H9 (cell line): ENCODE data around the gene AP4M1. TPM values are rescaled to one million over a fixed set of nuclear protein-coding genes. Genes with fewer than 3 reads are reported as not detected.

Experiments used
- DNase-seq: peaks from one replicate; pipeline ENCODE4 v3.0.0-alpha.2; 2017
- H2AFZ ChIP-seq: one replicate; pipeline ENCODE4 v1.6.1; 2013; ENCODE audit warnings: mild to moderate bottlenecking, low read length, control low read depth, moderate library complexity
- H2AK5ac ChIP-seq: 2 replicates; pipeline ENCODE4 v1.6.1; 2013; ENCODE audit warnings: low read length, control low read depth, mixed read lengths; ENCODE audit not compliant: insufficient read length
- H2BK120ac ChIP-seq: one replicate; pipeline ENCODE4 v1.6.1; 2013; ENCODE audit warnings: low read depth, mild to moderate bottlenecking, low read length, control low read depth, inconsistent platforms; ENCODE audit not compliant: poor library complexity, severe bottlenecking
- H2BK12ac ChIP-seq: 2 replicates; pipeline ENCODE4 v1.6.1; 2013; ENCODE audit warnings: low read length, control low read depth, mixed read lengths, low read depth; ENCODE audit not compliant: insufficient read length
- H2BK15ac ChIP-seq: 2 replicates; pipeline ENCODE4 v1.6.1; 2013; ENCODE audit warnings: low read depth, low read length, control low read depth
- H2BK20ac ChIP-seq: one replicate; pipeline ENCODE4 v1.6.1; 2013; ENCODE audit warnings: low read depth, mild to moderate bottlenecking, low read length, control low read depth, inconsistent platforms; ENCODE audit not compliant: poor library complexity, severe bottlenecking
- H2BK5ac ChIP-seq: 2 replicates; pipeline ENCODE4 v1.6.1; 2013; ENCODE audit warnings: low read length, control low read depth, mixed read lengths; ENCODE audit not compliant: insufficient read length
- H3K14ac ChIP-seq: 2 replicates; pipeline ENCODE4 v1.6.1; 2013; ENCODE audit warnings: low read length, control low read depth; ENCODE audit not compliant: insufficient read depth
- H3K18ac ChIP-seq: 2 replicates; pipeline ENCODE4 v1.6.1; 2013; ENCODE audit warnings: low read depth, mild to moderate bottlenecking, mixed read lengths, low read length, control low read depth; ENCODE audit not compliant: insufficient read length
- H3K23ac ChIP-seq: 2 replicates; pipeline ENCODE4 v1.6.1; 2013; ENCODE audit warnings: low read length, control low read depth, mixed read lengths, low read depth; ENCODE audit not compliant: insufficient read length
- H3K23me2 ChIP-seq: 2 replicates; pipeline ENCODE4 v1.6.1; 2013; ENCODE audit warnings: low read depth, mild to moderate bottlenecking, mixed read lengths, low read length, control low read depth; ENCODE audit not compliant: insufficient read length, poor library complexity, severe bottlenecking
- H3K27ac ChIP-seq: 2 replicates; pipeline ENCODE4 v1.5.1; 2013; ENCODE audit warnings: low read length, control low read depth, mixed read lengths, low read depth; ENCODE audit not compliant: insufficient read length
- H3K27me3 ChIP-seq: 2 replicates; pipeline ENCODE4 v1.6.1; 2013; ENCODE audit warnings: low read length, control low read depth, inconsistent platforms; ENCODE audit not compliant: insufficient read depth
- H3K4ac ChIP-seq: 2 replicates; pipeline ENCODE4 v1.6.1; 2013; ENCODE audit warnings: low read depth, mild to moderate bottlenecking, control low read depth, inconsistent platforms, low read length, moderate library complexity
- H3K4me1 ChIP-seq: 2 replicates; pipeline ENCODE4 v1.6.1; 2013; ENCODE audit warnings: low read length, control low read depth, inconsistent platforms; ENCODE audit not compliant: insufficient read depth
- H3K4me2 ChIP-seq: 2 replicates; pipeline ENCODE4 v1.6.1; 2013; ENCODE audit warnings: low read length, control low read depth, mixed read lengths; ENCODE audit not compliant: insufficient read length, insufficient read depth
- H3K56ac ChIP-seq: 2 replicates; pipeline ENCODE4 v1.6.1; 2013; ENCODE audit warnings: low read depth, mild to moderate bottlenecking, mixed read lengths, low read length, control low read depth; ENCODE audit not compliant: insufficient read length
- H3K79me1 ChIP-seq: 2 replicates; pipeline ENCODE4 v1.6.1; 2013; ENCODE audit warnings: low read depth, mild to moderate bottlenecking, moderate library complexity, low read length, control low read depth, inconsistent platforms; ENCODE audit not compliant: insufficient read depth, poor library complexity, severe bottlenecking
- H3K79me2 ChIP-seq: 2 replicates; pipeline ENCODE4 v1.6.1; 2013; ENCODE audit warnings: low read length, control low read depth, inconsistent platforms; ENCODE audit not compliant: insufficient read depth
- H3K9ac ChIP-seq: 2 replicates; pipeline ENCODE4 v1.6.1; 2013; ENCODE audit warnings: low read length, control low read depth, mixed read lengths; ENCODE audit not compliant: insufficient read length; ENCODE audit errors: extremely low read depth
- H3K9me3 ChIP-seq: one replicate; pipeline ENCODE4 v1.6.1; 2013; ENCODE audit warnings: low read depth, low read length, inconsistent platforms; ENCODE audit not compliant: control insufficient read depth
- H3T11ph ChIP-seq: one replicate; pipeline ENCODE4 v1.6.1; 2013; ENCODE audit warnings: mild to moderate bottlenecking, low read length, control low read depth, inconsistent platforms
- H4K20me1 ChIP-seq: one replicate; pipeline ENCODE4 v1.6.1; 2013; ENCODE audit not compliant: control insufficient read depth, insufficient read length, insufficient read depth
- H4K5ac ChIP-seq: 2 replicates; pipeline ENCODE4 v1.6.1; 2013; ENCODE audit warnings: low read depth, mild to moderate bottlenecking, mixed read lengths, low read length, control low read depth; ENCODE audit not compliant: insufficient read length
- H4K8ac ChIP-seq: replicated peaks from 2 replicates; pipeline ENCODE4 v1.6.1; 2013; ENCODE audit warnings: low read length, control low read depth, mixed read lengths, low read depth; ENCODE audit not compliant: insufficient read length
- H4K91ac ChIP-seq: 2 replicates; pipeline ENCODE4 v1.6.1; 2013; ENCODE audit warnings: low read depth, mild to moderate bottlenecking, moderate library complexity, mixed read lengths, low read length, control low read depth; ENCODE audit not compliant: insufficient read length
- H3K27ac Mint-ChIP-seq, 3 experiments: 2 replicates in 2 of 3; 3 replicates in 1 of 3; pipeline ENCODE4 v1.8.0; 2020 to 2021; ENCODE audit warnings: mixed read lengths in 3 of 3, mild to moderate bottlenecking in 1 of 3, moderate library complexity in 1 of 3
- H3K27me3 Mint-ChIP-seq: 2 replicates; pipeline ENCODE4 v1.8.0; 2021; ENCODE audit warnings: low read depth, mild to moderate bottlenecking, moderate library complexity, mixed read lengths
- H3K36me3 Mint-ChIP-seq, 3 experiments: 2 replicates in 2 of 3; 3 replicates in 1 of 3; pipeline ENCODE4 v1.8.0; 2020 to 2021; ENCODE audit warnings: low read depth in 3 of 3, mixed read lengths in 3 of 3; ENCODE audit not compliant: insufficient read depth in 1 of 3
- H3K4me1 Mint-ChIP-seq, 2 experiments: 2 replicates each; pipeline ENCODE4 v1.8.0; 2020; ENCODE audit warnings: mixed read lengths in 2 of 2
- H3K4me3 Mint-ChIP-seq, 2 experiments: 2 replicates in 1 of 2; 3 replicates in 1 of 2; pipeline ENCODE4 v1.8.0; 2020 to 2021; ENCODE audit warnings: mild to moderate bottlenecking in 2 of 2, mixed read lengths in 2 of 2, moderate library complexity in 1 of 2
- H3K9me3 Mint-ChIP-seq, 2 experiments: 2 replicates in 1 of 2; 3 replicates in 1 of 2; pipeline ENCODE4 v1.8.0; 2020; ENCODE audit warnings: mild to moderate bottlenecking in 2 of 2, mixed read lengths in 2 of 2, moderate library complexity in 1 of 2
- WGBS: extraction: QIAGEN DNeasy Blood & Tissue Kit; methylation state at CpG from one replicate; pipeline ENCODE4 v1.1.7; 2013; ENCODE audit warnings: missing lambda C conversion rate, low lambda C conversion rate, mixed read lengths; ENCODE audit not compliant: insufficient read length; ENCODE audit errors: extremely low coverage; 5-methylcytosine and 5-hydroxymethylcytosine counted together
- total RNA-seq: library from RNA; stranded (reverse); gene quantifications from 2 replicates; pipeline ENCODE4 v1.2.1, GENCODE V29; 2021
- TF ChIP-seq, protein P1 (sequence below): fragments of 200-600 bp; sonication (generic); conservative IDR thresholded peaks from 3 replicates; pipeline ENCODE4 v1.8.0; 2021; ENCODE audit warnings: antibody characterized with exemption, mild to moderate bottlenecking

AP4M1 gene
- total RNA-seq, 1 experiment from 2014 or later: 18.8 TPM

GRCh38 chr7:100137851-100138760, 36.7 kb downstream of the AP4M1 start:
- no peak overlapping the region for H3K56ac ChIP-seq
- H3K4me3 Mint-ChIP-seq: no peak overlapping the region
- no peaks in the 10 kb centered on the region for H3K4me1 ChIP-seq
- H2BK12ac ChIP-seq: no peak overlapping the region
- no peaks in the 10 kb centered on the region for H3K36me3 Mint-ChIP-seq
- no peak overlapping the region for H4K5ac ChIP-seq
- no peak overlapping the region for H3K9ac ChIP-seq
- no peak overlapping the region for H3K23ac ChIP-seq
- no peaks in the 10 kb centered on the region for H3K9me3 ChIP-seq
- no peak for DNase-seq
- no peak overlapping the region for H3K4me2 ChIP-seq
- no peak overlapping the region for H4K91ac ChIP-seq
- H2AK5ac ChIP-seq: no peak overlapping the region
- H3K14ac ChIP-seq: no peak overlapping the region
- H2AFZ ChIP-seq: no peak overlapping the region
- no peak overlapping the region for H2BK120ac ChIP-seq
- no peaks in the 10 kb centered on the region for H3K79me2 ChIP-seq
- H2BK15ac ChIP-seq: no peak overlapping the region
- no peak overlapping the region for H4K8ac ChIP-seq
- no peak overlapping the region for H3K18ac ChIP-seq
- no peak overlapping the region for H2BK20ac ChIP-seq
- no peaks in the 10 kb centered on the region for H3K23me2 ChIP-seq
- no peak overlapping the region for H3T11ph ChIP-seq
- H2BK5ac ChIP-seq: no peak overlapping the region
- no peak overlapping the region; a peak in 1 of 7 replicates for H3K27ac Mint-ChIP-seq
- H3K27ac ChIP-seq: no peak overlapping the region
- no peaks in the 10 kb centered on the region for H4K20me1 ChIP-seq
- H3K9me3 Mint-ChIP-seq: no peaks in the 10 kb centered on the region
- no peaks in the 10 kb centered on the region for H3K79me1 ChIP-seq
- WGBS: no CpG with 5 or more reads among the region's 13 CpGs
- H3K4me1 Mint-ChIP-seq: peaks cover 3 to 5% of the 10 kb centered on the region in 2 experiments
- H3K27me3 Mint-ChIP-seq: peaks cover 7% of the 10 kb centered on the region
- H3K27me3 ChIP-seq: no peaks in the 10 kb centered on the region
- no peak overlapping the region for H3K4ac ChIP-seq
- TF ChIP-seq, protein P1, sequence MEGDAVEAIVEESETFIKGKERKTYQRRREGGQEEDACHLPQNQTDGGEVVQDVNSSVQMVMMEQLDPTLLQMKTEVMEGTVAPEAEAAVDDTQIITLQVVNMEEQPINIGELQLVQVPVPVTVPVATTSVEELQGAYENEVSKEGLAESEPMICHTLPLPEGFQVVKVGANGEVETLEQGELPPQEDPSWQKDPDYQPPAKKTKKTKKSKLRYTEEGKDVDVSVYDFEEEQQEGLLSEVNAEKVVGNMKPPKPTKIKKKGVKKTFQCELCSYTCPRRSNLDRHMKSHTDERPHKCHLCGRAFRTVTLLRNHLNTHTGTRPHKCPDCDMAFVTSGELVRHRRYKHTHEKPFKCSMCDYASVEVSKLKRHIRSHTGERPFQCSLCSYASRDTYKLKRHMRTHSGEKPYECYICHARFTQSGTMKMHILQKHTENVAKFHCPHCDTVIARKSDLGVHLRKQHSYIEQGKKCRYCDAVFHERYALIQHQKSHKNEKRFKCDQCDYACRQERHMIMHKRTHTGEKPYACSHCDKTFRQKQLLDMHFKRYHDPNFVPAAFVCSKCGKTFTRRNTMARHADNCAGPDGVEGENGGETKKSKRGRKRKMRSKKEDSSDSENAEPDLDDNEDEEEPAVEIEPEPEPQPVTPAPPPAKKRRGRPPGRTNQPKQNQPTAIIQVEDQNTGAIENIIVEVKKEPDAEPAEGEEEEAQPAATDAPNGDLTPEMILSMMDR: no peak
